Adipocyte (in vitro differentiated cells): ENCODE measurements around the gene PSMG4.

Experiments
- DNase-seq: peaks from one replicate; pipeline ENCODE4 v3.0.0-alpha.2; 2015; ENCODE audit warnings: low read depth
- H3K27me3 ChIP-seq: replicated peaks from 2 replicates; pipeline ENCODE4 v1.7.0; 2013; ENCODE audit warnings: mild to moderate bottlenecking, low read length, moderate library complexity; ENCODE audit not compliant: control insufficient read depth, insufficient read depth
- H3K36me3 ChIP-seq: 2 replicates; pipeline ENCODE4 v1.7.0; 2013; ENCODE audit warnings: low read length, mild to moderate bottlenecking, moderate library complexity; ENCODE audit not compliant: control insufficient read depth, insufficient read depth, severe bottlenecking
- H3K4me1 ChIP-seq: 2 replicates; pipeline ENCODE4 v1.7.0; 2013; ENCODE audit warnings: mild to moderate bottlenecking, low read length, moderate library complexity; ENCODE audit not compliant: control insufficient read depth, insufficient read depth
- H3K4me3 ChIP-seq: 2 replicates; pipeline ENCODE4 v1.7.0; 2013; ENCODE audit warnings: mild to moderate bottlenecking, low read length, moderate library complexity
- H3K9ac ChIP-seq: 2 replicates; pipeline ENCODE4 v1.7.0; 2013; ENCODE audit warnings: mild to moderate bottlenecking, low read length, moderate library complexity
- H3K9me3 ChIP-seq: 2 replicates; pipeline ENCODE4 v1.7.0; 2013; ENCODE audit warnings: mild to moderate bottlenecking, low read length, moderate library complexity; ENCODE audit not compliant: control insufficient read depth

The PSMG4 gene

DNA sequence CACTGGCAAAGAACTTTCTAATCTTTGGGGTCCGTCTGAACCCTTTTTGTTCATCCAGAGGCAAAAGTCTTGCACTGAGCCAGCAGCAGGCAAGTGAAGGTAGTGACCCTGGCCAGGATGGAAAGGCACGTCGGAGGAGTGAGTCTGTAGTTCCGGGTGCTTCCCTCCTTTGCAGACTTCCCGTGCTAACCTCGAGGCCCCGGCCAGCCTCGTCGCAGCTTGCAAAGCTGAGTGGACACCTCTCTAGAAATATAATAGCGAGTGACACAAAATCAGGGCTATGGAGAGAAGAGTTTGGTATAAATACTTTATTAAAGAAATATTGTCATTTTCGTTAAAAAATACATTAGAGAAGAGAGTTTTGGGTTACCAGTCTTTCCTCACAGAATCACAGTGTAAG lies 9.9 kb downstream of the PSMG4 start:
- Histone ChIP-seq H3K27me3 (no peaks in the 10 kb centered on the region), H3K9me3 (no peaks in the 10 kb centered on the region), H3K4me3 (no peak overlapping the region), H3K36me3 (peaks cover 72% of the 10 kb centered on the region), H3K9ac (no peak overlapping the region), H3K4me1 (peaks cover 1% of the 10 kb centered on the region)
- DNase-seq: no peak

DNA sequence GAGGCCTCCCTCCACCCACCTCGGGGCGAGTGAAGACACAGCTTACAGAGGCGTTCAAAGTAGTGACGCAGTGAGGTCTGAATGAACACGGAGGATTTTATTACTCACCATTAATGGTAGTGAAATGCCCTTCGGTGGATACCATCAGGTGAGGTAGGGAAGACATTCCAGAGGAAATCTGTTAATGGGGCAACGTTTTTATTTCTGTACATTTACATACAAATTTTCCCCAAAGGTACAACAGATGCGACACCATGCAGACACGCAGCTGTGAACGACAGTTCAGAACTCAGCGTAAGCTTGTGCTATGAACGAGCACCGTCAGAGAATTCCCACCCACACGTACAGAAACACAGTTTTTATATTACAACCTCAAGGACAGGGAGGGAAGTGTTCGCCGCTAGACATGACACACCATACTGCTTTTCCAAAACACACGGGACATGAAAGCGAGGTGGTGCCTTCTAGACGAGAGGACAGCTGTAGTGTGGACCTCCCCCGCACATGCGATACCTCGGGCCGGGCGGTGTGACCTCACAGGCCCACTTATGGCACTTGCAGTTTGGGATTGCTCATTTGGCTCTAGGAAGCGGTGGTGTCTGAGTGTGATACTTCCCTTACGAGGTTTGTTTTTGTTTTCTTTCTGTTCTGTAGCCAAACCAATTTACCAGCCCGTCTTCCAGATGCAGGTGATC lies 10.7 kb downstream of the PSMG4 start:
- no peak overlapping the region for H3K9ac ChIP-seq
- no peaks in the 10 kb centered on the region for H3K27me3 ChIP-seq
- peaks cover 4% of the 10 kb centered on the region for H3K4me1 ChIP-seq
- DNase-seq: no peak
- H3K4me3 ChIP-seq: no peak overlapping the region
- H3K36me3 ChIP-seq: peaks cover 71% of the 10 kb centered on the region
- H3K9me3 ChIP-seq: no peaks in the 10 kb centered on the region

DNA sequence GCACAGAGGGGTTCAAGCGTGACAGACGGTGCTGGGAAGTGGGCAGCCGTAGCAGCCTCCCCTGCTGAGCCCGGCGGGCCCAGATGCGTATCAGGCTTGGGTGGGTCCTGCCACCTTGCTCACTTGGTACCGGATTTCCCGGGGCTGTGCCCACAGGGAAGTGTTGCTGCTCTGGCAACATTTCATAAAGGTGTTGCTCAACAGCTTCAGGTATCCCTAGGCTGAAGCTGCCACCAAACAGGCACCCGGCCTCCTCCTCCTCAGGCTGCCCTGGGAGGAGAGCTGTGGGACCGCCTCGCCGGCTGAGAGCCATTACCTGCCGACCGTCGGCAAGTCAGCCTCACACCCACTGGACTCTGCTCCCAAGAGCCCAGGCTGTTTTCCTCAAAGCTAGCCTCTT lies 11.5 kb downstream of the PSMG4 start:
- DNase-seq: no peak
- H3K9me3 ChIP-seq: no peaks in the 10 kb centered on the region
- H3K9ac ChIP-seq: no peak overlapping the region
- H3K4me3 ChIP-seq: no peak overlapping the region
- no peaks in the 10 kb centered on the region for H3K27me3 ChIP-seq
- H3K36me3 ChIP-seq: peaks cover 65% of the 10 kb centered on the region
- H3K4me1 ChIP-seq: peaks cover 4% of the 10 kb centered on the region

DNA sequence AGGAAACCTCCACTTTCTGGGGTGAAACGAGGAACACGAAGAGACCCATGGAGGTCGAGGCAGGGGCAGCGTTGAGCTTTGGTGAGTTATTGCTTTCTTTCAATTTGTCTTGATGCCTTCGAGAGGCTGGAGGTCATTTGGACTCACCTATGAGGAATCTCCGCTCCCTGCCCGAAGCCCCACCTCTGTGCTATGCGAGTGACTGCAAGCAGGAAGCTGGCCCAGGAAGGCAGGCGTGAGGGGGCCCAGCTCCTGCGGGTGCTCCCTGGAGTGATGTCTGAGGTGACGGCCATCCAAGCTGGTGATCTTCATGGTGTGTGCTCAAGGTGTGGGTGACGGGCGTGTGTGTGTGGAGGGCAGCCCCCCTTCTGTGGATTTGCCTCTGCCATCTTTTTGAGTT lies 13.0 kb downstream of the PSMG4 start:
- Histone ChIP-seq H3K4me3 (no peak overlapping the region), H3K9ac (no peak overlapping the region), H3K36me3 (peaks cover 68% of the 10 kb centered on the region), H3K9me3 (no peaks in the 10 kb centered on the region), H3K4me1 (peaks cover 4% of the 10 kb centered on the region), H3K27me3 (no peaks in the 10 kb centered on the region)
- DNase-seq: no peak

DNA sequence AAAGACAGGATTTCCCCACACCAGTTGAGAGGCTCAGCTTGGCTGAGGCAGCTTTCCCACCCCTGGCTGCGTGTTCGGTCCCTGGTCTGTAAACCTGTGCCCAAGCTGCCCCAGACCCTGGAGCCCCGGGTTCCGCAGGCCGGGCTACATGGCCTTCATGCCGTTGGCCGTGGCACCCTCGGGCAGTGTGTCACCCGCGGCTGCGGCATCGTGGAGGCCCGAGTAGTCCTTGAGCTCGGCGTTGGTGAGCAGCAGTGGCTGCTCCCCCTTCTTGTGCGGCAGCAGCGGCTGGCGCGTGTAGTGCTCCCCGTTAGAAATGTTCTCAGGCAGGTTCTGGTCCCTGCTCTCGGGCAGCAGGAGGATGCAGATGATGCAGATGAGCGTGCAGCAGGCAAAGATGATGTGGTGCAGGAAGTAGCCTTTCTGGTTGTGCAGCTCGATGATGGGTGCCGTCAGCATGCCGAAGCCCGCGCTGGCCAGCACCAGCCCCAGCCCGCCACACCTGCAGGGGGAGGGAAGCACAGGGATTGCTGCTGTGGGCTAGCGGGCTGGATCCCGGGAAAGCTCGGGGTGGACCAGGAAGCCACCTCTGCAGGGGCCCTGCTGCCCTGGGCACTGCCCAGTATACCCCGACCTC lies 14.3 kb downstream of the PSMG4 start:
- Histone ChIP-seq H3K9me3 (no peaks in the 10 kb centered on the region), H3K4me3 (no peak overlapping the region), H3K9ac (no peak overlapping the region), H3K27me3 (no peaks in the 10 kb centered on the region), H3K36me3 (peaks cover 64% of the 10 kb centered on the region), H3K4me1 (peaks cover 4% of the 10 kb centered on the region)
- DNase-seq: no peak

DNA sequence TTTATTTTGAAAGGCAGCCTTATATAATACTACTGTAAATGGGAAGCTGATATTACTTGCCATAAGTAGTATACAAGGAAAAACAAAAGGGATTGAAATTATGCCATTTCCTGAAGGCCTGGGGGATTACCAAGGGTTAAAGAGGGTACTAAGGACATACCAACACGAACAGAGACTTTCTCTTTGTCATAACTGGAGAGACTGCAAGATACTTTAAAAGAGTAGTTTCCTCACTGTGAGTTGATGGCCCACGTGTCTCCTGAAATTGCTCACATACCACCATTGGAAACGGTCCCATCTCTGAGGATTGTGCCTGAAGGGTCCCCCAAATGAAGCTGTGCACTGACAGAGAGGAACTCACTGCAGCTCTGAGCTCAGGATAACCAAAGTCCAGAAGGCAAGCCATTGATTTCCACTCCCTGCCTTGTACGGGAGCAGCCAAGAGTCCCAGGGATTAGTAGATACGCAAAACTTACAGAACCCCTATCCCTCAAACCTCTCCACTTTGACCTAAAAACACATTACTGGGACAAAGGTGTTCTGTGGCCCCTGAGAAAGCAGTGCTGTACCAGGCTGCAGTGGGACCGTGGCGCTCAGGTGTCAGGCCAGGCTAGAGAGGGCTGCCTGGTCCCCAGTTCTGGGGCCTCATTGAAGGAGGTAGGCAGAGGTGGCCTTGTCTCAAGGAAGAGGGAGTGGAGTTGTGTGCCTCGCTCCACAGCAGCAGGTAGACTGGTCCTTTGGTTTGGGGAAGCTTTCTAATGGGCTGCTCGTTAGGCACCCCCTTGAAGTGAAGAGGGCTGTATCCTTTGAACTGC lies 15.2 kb downstream of the PSMG4 start:
- H3K9me3 ChIP-seq: no peaks in the 10 kb centered on the region
- no peak overlapping the region for H3K4me3 ChIP-seq
- no peak for DNase-seq
- H3K9ac ChIP-seq: no peak overlapping the region
- H3K27me3 ChIP-seq: no peaks in the 10 kb centered on the region
- H3K36me3 ChIP-seq: peaks cover 58% of the 10 kb centered on the region
- H3K4me1 ChIP-seq: peaks cover 4% of the 10 kb centered on the region

DNA sequence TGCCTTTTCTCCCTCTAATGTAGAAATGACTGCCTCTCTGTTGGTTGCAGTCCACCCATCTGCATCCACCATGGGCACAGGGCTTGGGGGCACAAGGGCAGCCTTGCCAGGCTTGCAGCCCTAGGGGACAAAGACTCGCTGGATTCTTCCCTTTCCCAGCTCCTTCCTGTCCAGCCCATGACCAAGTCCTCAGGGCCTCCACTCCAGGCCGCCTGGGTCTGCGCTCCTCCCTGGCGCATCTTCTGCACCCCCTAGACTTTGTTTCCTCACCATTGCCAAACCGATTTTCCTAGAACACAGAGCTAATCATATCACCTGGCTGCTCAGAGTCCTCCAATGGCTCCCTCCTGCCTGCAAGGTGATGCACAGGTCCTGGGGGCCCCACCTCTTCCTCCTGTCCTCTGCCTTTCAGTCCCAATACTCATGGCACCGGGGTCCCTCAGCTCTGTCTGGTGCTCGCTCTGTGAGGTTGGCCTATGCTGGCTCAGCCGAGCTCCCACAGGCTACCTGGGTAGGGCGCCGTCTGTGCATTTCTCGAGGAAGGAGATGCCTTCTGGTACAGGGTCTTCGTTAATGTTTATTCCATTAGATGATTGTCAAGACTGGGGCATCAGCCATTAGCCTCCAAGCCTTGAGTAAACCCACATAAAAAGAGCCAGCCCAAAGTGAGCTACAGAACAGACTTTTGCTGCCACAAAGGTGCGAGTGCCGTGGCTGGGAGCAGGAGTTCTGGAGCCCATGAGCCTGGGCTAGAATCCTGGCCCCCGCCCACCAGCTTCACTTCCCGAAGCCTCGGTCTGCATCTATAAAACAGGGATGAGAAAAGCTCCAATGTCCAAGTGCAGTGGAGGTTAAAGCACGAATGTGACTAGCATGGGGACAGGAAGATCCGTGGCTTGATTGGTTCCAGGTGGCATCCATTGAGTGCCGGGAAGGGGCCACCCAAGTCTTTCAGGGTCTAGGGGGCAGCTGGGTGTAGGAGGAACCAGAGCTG lies 17.7 kb downstream of the PSMG4 start:
- Histone ChIP-seq H3K27me3 (no peaks in the 10 kb centered on the region), H3K9ac (no peak overlapping the region), H3K4me1 (peaks cover 13% of the 10 kb centered on the region), H3K4me3 (no peak overlapping the region), H3K9me3 (no peaks in the 10 kb centered on the region), H3K36me3 (peaks cover 35% of the 10 kb centered on the region)
- DNase-seq: no peak

DNA sequence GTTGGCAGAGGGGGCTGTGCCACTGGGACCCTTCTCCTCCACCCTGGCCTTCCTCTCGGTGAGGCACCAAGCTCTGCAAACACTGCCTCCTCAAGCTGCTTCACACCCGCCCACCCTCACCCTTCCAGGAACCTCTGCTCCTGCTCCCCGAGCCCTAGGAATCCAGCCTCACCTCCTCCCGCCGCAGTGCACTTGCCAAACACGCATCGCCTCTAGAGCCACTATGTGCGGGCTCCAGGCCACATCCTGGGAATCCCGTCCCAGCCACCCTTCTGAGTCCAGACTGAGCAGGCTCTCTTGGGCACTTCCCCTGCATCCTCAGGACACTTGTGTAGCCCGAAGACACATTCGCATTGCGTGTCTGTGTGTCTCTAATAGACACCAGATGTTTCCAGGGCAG lies 18.5 kb downstream of the PSMG4 start:
- H3K9ac ChIP-seq: no peak overlapping the region
- no peak for DNase-seq
- peaks cover 21% of the 10 kb centered on the region for H3K4me1 ChIP-seq
- no peaks in the 10 kb centered on the region for H3K27me3 ChIP-seq
- no peak overlapping the region for H3K4me3 ChIP-seq
- H3K36me3 ChIP-seq: peaks cover 27% of the 10 kb centered on the region
- no peaks in the 10 kb centered on the region for H3K9me3 ChIP-seq

DNA sequence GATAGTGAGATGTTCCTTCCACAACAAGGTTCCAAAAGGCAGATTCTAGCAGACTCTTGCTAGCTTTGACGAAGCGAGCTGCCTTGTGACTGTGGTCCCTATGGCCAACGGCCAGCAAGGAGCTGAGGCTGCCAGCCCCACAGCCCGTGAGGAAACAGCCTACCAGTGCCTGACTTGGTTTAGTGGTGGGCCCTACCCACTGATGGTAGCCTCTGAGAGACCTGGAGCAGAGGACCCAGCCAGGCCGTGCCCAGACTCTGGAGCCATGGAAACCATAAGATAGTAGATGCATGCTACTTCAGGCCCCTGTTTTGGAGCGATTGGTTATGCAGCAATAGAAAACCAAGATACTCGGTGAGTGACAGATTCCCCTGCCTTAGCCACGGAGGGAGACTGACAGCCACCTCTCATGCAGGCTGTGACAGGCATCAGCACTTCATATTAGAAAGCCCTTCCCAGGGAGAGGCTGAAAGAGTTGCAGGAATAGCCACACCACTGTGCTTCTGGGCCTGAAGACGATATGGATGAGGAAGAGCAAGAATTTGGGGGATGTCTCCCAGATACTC lies 19.2 kb downstream of the PSMG4 start:
- H3K4me3 ChIP-seq: no peak overlapping the region
- no peaks in the 10 kb centered on the region for H3K27me3 ChIP-seq
- no peak for DNase-seq
- H3K36me3 ChIP-seq: peaks cover 24% of the 10 kb centered on the region
- H3K9ac ChIP-seq: no peak overlapping the region
- no peaks in the 10 kb centered on the region for H3K9me3 ChIP-seq
- H3K4me1 ChIP-seq: peaks cover 28% of the 10 kb centered on the region

DNA sequence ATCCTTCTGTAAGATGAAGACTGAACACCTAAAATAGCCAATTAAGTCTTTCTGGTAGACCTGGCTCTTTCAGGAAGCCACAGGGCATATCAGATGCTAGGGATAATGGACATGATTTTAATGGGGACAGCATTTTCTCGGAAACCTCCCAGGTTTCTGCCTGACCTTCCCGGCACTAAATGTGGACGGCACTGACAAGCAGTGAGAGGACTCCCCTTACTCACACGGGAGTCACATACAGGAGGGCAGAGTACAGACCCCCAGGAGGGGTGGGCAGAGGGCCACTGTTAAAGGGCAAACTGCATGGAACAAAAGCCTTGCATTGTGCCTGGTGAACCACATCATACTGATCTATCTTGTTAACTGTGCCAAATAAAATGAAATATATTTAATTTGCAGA lies 19.9 kb downstream of the PSMG4 start:
- H3K9me3 ChIP-seq: no peaks in the 10 kb centered on the region
- H3K4me1 ChIP-seq: peaks cover 26% of the 10 kb centered on the region
- no peaks in the 10 kb centered on the region for H3K27me3 ChIP-seq
- no peak overlapping the region for H3K4me3 ChIP-seq
- no peak for DNase-seq
- no peak overlapping the region for H3K9ac ChIP-seq
- peaks cover 26% of the 10 kb centered on the region for H3K36me3 ChIP-seq
